GM19238 (cell line): ENCODE data around the gene CEP95.
"Not testable (repeated sequence)": the region's sequence is repeated elsewhere in the genome, so short reads cannot be mapped to it uniquely, and the experiment has no call there.

Source experiments
- DNase-seq: peaks from one replicate; pipeline ENCODE4 v3.0.0; 2011; ENCODE audit warnings: low spot score; ENCODE audit not compliant: insufficient read length

CEP95 gene

GRCh38 chr17:64495300-64495699 is 11.5 kb upstream of the CEP95 start:
- DNase-seq, result not testable (repeated sequence)

- DNase-seq, result no peak
Observed at GRCh38 chr17:64496348-64496785, 10.4 kb upstream of the CEP95 start.

GRCh38 chr17:64496786-64497564 is 9.8 kb upstream of the CEP95 start, which contains the start of gene POLG2:
POLG2 (minus strand) TSS chr17:64497054; CDS start chr17:64496968, 86 bp downstream.
- DNase-seq, result peak; percentile 85

GRCh38 chr17:64497565-64498035 is 9.2 kb upstream of the CEP95 start:
- no peak for DNase-seq

- DNase-seq, result no peak
Observed at GRCh38 chr17:64498308-64499203, 8.2 kb upstream of the CEP95 start.

- no peak for DNase-seq
Observed at GRCh38 chr17:64499805-64500486, 6.8 kb upstream of the CEP95 start.

GRCh38 chr17:64500487-64500859 is 6.3 kb upstream of the CEP95 start:
- DNase-seq, result no peak

GRCh38 chr17:64500862-64501765 is 5.7 kb upstream of the CEP95 start:
- DNase-seq, result no peak

GRCh38 chr17:64502021-64502420 is 4.8 kb upstream of the CEP95 start:
- no peak for DNase-seq

GRCh38 chr17:64502809-64503208 is 4.0 kb upstream of the CEP95 start:
- DNase-seq, result no peak

GRCh38 chr17:64503341-64503740 is 3.4 kb upstream of the CEP95 start:
- no peak for DNase-seq

- no peak for DNase-seq
Observed at GRCh38 chr17:64503821-64504768, 2.7 kb upstream of the CEP95 start.

GRCh38 chr17:64504769-64505339 is 1.9 kb upstream of the CEP95 start:
- no peak for DNase-seq

- DNase-seq, result peak; percentile 67
Observed at GRCh38 chr17:64505340-64506200, 1.2 kb upstream of the CEP95 start.

GRCh38 chr17:64506201-64506575 is 589 bp upstream of the CEP95 start, which contains the start of gene DDX5:
DDX5 (minus strand) TSS chr17:64506289; CDS start chr17:64506119, 170 bp downstream.
- DNase-seq, result peak; percentile 74

- no peak for DNase-seq
Observed at GRCh38 chr17:64507413-64507782, 621 bp downstream of the CEP95 start.

- no peak for DNase-seq
Observed at GRCh38 chr17:64508683-64509082, 1.9 kb downstream of the CEP95 start.

GRCh38 chr17:64509179-64509578 is 2.4 kb downstream of the CEP95 start:
- DNase-seq, result no peak
